Trophoblast cell (in vitro differentiated cells and primary cell): ENCODE data around the gene KIR3DL1.
"Not testable (repeated sequence)": the region's sequence is repeated elsewhere in the genome, so short reads cannot be mapped to it uniquely, and the experiment has no call there.

Experiments
- DNase-seq, 2 donors: peaks; one replicate each; pipeline ENCODE4 v3.0.0-alpha.2; 2016
- H2AFZ ChIP-seq: 2 replicates; pipeline ENCODE4 v1.6.1; 2013; ENCODE audit warnings: low read length, moderate library complexity, mild to moderate bottlenecking; ENCODE audit not compliant: insufficient read depth, poor library complexity
- H2AK5ac ChIP-seq: 2 replicates; pipeline ENCODE4 v1.6.1; 2013; ENCODE audit warnings: mild to moderate bottlenecking, low read length
- H2BK120ac ChIP-seq: 2 replicates; pipeline ENCODE4 v1.6.1; 2013; ENCODE audit warnings: low read length, mild to moderate bottlenecking, moderate library complexity; ENCODE audit not compliant: insufficient read depth, poor library complexity
- H2BK12ac ChIP-seq: 2 replicates; pipeline ENCODE4 v1.6.1; 2013; ENCODE audit warnings: mild to moderate bottlenecking, low read length, moderate library complexity
- H2BK5ac ChIP-seq: 2 replicates; pipeline ENCODE4 v1.6.1; 2013; ENCODE audit warnings: low read length, low read depth, moderate library complexity, mild to moderate bottlenecking; ENCODE audit not compliant: poor library complexity
- H3K14ac ChIP-seq: 2 replicates; pipeline ENCODE4 v1.6.1; 2013; ENCODE audit warnings: mild to moderate bottlenecking, low read length
- H3K18ac ChIP-seq: 2 replicates; pipeline ENCODE4 v1.6.1; 2013; ENCODE audit warnings: mild to moderate bottlenecking, low read length
- H3K23ac ChIP-seq: 2 replicates; pipeline ENCODE4 v1.6.1; 2013; ENCODE audit warnings: low read length
- H3K27ac ChIP-seq: 2 replicates; pipeline ENCODE4 v1.5.1; 2013; ENCODE audit warnings: low read depth, mild to moderate bottlenecking, inconsistent platforms, low read length, moderate library complexity
- H3K27me3 ChIP-seq: 2 replicates; pipeline ENCODE4 v1.6.1; 2013; ENCODE audit warnings: inconsistent platforms, mild to moderate bottlenecking, low read length, moderate library complexity; ENCODE audit not compliant: insufficient read depth
- H3K36me3 ChIP-seq, 2 experiments: 1 replicate in 1 of 2; 2 replicates in 1 of 2; pipeline ENCODE4 v1.6.1; 2013; ENCODE audit warnings: low read length in 2 of 2, mild to moderate bottlenecking in 2 of 2, moderate library complexity in 1 of 2; ENCODE audit not compliant: insufficient read depth in 2 of 2, control insufficient read depth in 1 of 2
- H3K4ac ChIP-seq: 2 replicates; pipeline ENCODE4 v1.6.1; 2013; ENCODE audit warnings: low read depth, mild to moderate bottlenecking, low read length, moderate library complexity
- H3K4me1 ChIP-seq, 2 experiments: 1 replicate in 1 of 2; 2 replicates in 1 of 2; pipeline ENCODE4 v1.6.1; 2013; ENCODE audit warnings: low read length in 2 of 2, mild to moderate bottlenecking in 2 of 2, moderate library complexity in 1 of 2; ENCODE audit not compliant: insufficient read depth in 2 of 2, control insufficient read depth in 1 of 2
- H3K4me2 ChIP-seq: 2 replicates; pipeline ENCODE4 v1.6.1; 2013; ENCODE audit warnings: inconsistent platforms, mild to moderate bottlenecking, low read length, moderate library complexity
- H3K4me3 ChIP-seq: 2 replicates; pipeline ENCODE4 v1.5.1; 2013; ENCODE audit warnings: mild to moderate bottlenecking, low read depth, low read length, inconsistent platforms
- H3K79me1 ChIP-seq: one replicate; pipeline ENCODE4 v1.6.1; 2013; ENCODE audit warnings: low read length
- H3K79me2 ChIP-seq: 2 replicates; pipeline ENCODE4 v1.6.1; 2013; ENCODE audit warnings: low read length, mild to moderate bottlenecking; ENCODE audit not compliant: control insufficient read depth, insufficient read depth, poor library complexity
- H3K9ac ChIP-seq: 2 replicates; pipeline ENCODE4 v1.6.1; 2013; ENCODE audit warnings: mild to moderate bottlenecking, low read length
- H3K9me3 ChIP-seq: 2 replicates; pipeline ENCODE4 v1.6.1; 2013; ENCODE audit warnings: low read depth, mild to moderate bottlenecking, control low read depth, inconsistent platforms, low read length; ENCODE audit not compliant: insufficient read depth
- H4K12ac ChIP-seq: 2 replicates; pipeline ENCODE4 v1.6.1; 2013; ENCODE audit warnings: low read depth, mild to moderate bottlenecking, low read length, moderate library complexity
- H4K8ac ChIP-seq: 2 replicates; pipeline ENCODE4 v1.6.1; 2013; ENCODE audit warnings: low read depth, mild to moderate bottlenecking, low read length, moderate library complexity
- H4K91ac ChIP-seq: one replicate; pipeline ENCODE4 v1.6.1; 2013; ENCODE audit warnings: low read depth, mild to moderate bottlenecking, low read length, moderate library complexity
- WGBS: extraction: QIAGEN DNeasy Blood & Tissue Kit; methylation state at CpG from one replicate; pipeline ENCODE4 v1.1.7; 2013; ENCODE audit warnings: missing lambda C conversion rate; ENCODE audit not compliant: insufficient read length, insufficient coverage; ENCODE audit errors: extremely low coverage; 5-methylcytosine and 5-hydroxymethylcytosine counted together

Gene KIR3DL1

GRCh38 chr19:54825326-54825725, 9.1 kb downstream of the KIR3DL1 start:
- not testable (repeated sequence) for DNase-seq, H3K14ac ChIP-seq, H4K12ac ChIP-seq, H3K23ac ChIP-seq, H3K79me1 ChIP-seq, H3K4me3 ChIP-seq, H3K27me3 ChIP-seq, H2BK5ac ChIP-seq, H3K4me2 ChIP-seq, H4K91ac ChIP-seq, H3K4ac ChIP-seq, H2AFZ ChIP-seq, H4K8ac ChIP-seq, H3K36me3 ChIP-seq, H2BK12ac ChIP-seq, H3K9ac ChIP-seq, H3K18ac ChIP-seq, H3K27ac ChIP-seq, H3K79me2 ChIP-seq, H2BK120ac ChIP-seq, H2AK5ac ChIP-seq, H3K4me1 ChIP-seq
- peaks cover 15% of the 10 kb centered on the region for H3K9me3 ChIP-seq
- no CpG with 5 or more reads among the region's 7 CpGs for WGBS

- not testable (repeated sequence) for DNase-seq, H3K18ac ChIP-seq, H4K91ac ChIP-seq, H2BK5ac ChIP-seq, H3K14ac ChIP-seq, H3K27me3 ChIP-seq, H3K9ac ChIP-seq, H3K27ac ChIP-seq, H3K23ac ChIP-seq, H2BK120ac ChIP-seq, H3K36me3 ChIP-seq, H3K4ac ChIP-seq, H4K12ac ChIP-seq, H3K4me3 ChIP-seq, H3K79me1 ChIP-seq, H2BK12ac ChIP-seq, H3K4me1 ChIP-seq, H4K8ac ChIP-seq, H3K4me2 ChIP-seq, H2AFZ ChIP-seq, H2AK5ac ChIP-seq, H3K79me2 ChIP-seq
- H3K9me3 ChIP-seq, result peaks cover 13% of the 10 kb centered on the region
- WGBS, result no CpG with 5 or more reads among the region's 8 CpGs
Measured at GRCh38 chr19:54828064-54828463, 11.8 kb downstream of the KIR3DL1 start.

GRCh38 chr19:54832496-54832895, 16.2 kb downstream of the KIR3DL1 start, which contains the start of gene KIR2DS4:
Gene KIR2DS4 (plus strand): TSS chr19:54832676.
- DNase-seq, H3K36me3 ChIP-seq, H3K4me2 ChIP-seq, H3K4me3 ChIP-seq, H2BK12ac ChIP-seq, H4K12ac ChIP-seq, H3K23ac ChIP-seq, H3K9ac ChIP-seq, H3K27me3 ChIP-seq, H2BK120ac ChIP-seq, H3K4me1 ChIP-seq, H2BK5ac ChIP-seq, H3K14ac ChIP-seq, H3K79me2 ChIP-seq, H4K8ac ChIP-seq, H4K91ac ChIP-seq, H3K18ac ChIP-seq, H3K4ac ChIP-seq, H3K79me1 ChIP-seq, H2AK5ac ChIP-seq, H2AFZ ChIP-seq, H3K27ac ChIP-seq: not testable (repeated sequence)
- WGBS, result no CpG with 5 or more reads among the region's 14 CpGs
- H3K9me3 ChIP-seq, result peaks cover 37% of the 10 kb centered on the region

GRCh38 chr19:54835126-54835525, 18.9 kb downstream of the KIR3DL1 start:
- not testable (repeated sequence) for H3K4me1 ChIP-seq, H3K4ac ChIP-seq, H3K14ac ChIP-seq, H3K23ac ChIP-seq, H2BK5ac ChIP-seq, H3K18ac ChIP-seq, H3K4me2 ChIP-seq, H3K79me2 ChIP-seq, H2BK120ac ChIP-seq, DNase-seq, H4K12ac ChIP-seq, H3K4me3 ChIP-seq, H3K27ac ChIP-seq, H2BK12ac ChIP-seq, H3K79me1 ChIP-seq, H4K91ac ChIP-seq, H2AK5ac ChIP-seq, H3K27me3 ChIP-seq, H3K9ac ChIP-seq, H3K36me3 ChIP-seq, H2AFZ ChIP-seq, H4K8ac ChIP-seq
- WGBS, result no CpG with 5 or more reads among the region's 5 CpGs
- peaks cover 41% of the 10 kb centered on the region for H3K9me3 ChIP-seq
